Measurements from ENCODE around the gene ACAD10. TPM values are rescaled to one million over a fixed set of nuclear protein-coding genes. Genes with fewer than 3 reads are reported as not detected.

ACAD10 gene
- total and polyA plus RNA-seq, 4 donors, result 10.1 to 38.6 (median 17.5) TPM

- H3K27me3 ChIP-seq (ENCODE audit: control insufficient read depth in 3 of 3, insufficient read depth in 3 of 3, low read length in 2 of 3), result no peaks in the 10 kb centered on the region
- H3K9me3 ChIP-seq (ENCODE audit: control insufficient read depth in 4 of 4, insufficient read depth in 3 of 4, low read length in 3 of 4), result no peaks in the 10 kb centered on the region
- peak overlapping the region in 1 of 2 donors; percentile 95 for H3K27ac ChIP-seq (ENCODE audit: low read depth in 1 of 2, low read length in 1 of 2)
- TF ChIP-seq, protein P1, sequence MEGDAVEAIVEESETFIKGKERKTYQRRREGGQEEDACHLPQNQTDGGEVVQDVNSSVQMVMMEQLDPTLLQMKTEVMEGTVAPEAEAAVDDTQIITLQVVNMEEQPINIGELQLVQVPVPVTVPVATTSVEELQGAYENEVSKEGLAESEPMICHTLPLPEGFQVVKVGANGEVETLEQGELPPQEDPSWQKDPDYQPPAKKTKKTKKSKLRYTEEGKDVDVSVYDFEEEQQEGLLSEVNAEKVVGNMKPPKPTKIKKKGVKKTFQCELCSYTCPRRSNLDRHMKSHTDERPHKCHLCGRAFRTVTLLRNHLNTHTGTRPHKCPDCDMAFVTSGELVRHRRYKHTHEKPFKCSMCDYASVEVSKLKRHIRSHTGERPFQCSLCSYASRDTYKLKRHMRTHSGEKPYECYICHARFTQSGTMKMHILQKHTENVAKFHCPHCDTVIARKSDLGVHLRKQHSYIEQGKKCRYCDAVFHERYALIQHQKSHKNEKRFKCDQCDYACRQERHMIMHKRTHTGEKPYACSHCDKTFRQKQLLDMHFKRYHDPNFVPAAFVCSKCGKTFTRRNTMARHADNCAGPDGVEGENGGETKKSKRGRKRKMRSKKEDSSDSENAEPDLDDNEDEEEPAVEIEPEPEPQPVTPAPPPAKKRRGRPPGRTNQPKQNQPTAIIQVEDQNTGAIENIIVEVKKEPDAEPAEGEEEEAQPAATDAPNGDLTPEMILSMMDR (IDR thresholded peaks at IDR 0.05; ENCODE audit: control extremely low read depth, extremely low read depth), result no peak
- 74 to 84% methylated on average over 9 of the region's 9 CpGs for WGBS, 2 donors
- no peak for DNase-seq
- peak overlapping the region in 1 of 2 donors; percentile 61 for H3K9ac ChIP-seq (ENCODE audit: insufficient read depth in 1 of 2, low read length in 2 of 2)
- ATAC-seq (ENCODE audit: insufficient read depth, low FRiP score), result no peak
- H3K36me3 ChIP-seq (ENCODE audit: control insufficient read depth in 4 of 4, insufficient read depth in 4 of 4, low read length in 4 of 4), result peaks cover 0 to 2% (median 0%) of the 10 kb centered on the region in 4 donors
- peak overlapping the region; percentile 92 for H3K4me3 ChIP-seq
- H3K4me1 ChIP-seq (ENCODE audit: control insufficient read depth in 5 of 5, insufficient read depth in 5 of 5, low read length in 5 of 5), result peaks cover 2 to 24% (median 14%) of the 10 kb centered on the region in 5 donors
Observed at GRCh38 chr12:111768159-111768895, 82.5 kb downstream of the ACAD10 start.

DNA sequence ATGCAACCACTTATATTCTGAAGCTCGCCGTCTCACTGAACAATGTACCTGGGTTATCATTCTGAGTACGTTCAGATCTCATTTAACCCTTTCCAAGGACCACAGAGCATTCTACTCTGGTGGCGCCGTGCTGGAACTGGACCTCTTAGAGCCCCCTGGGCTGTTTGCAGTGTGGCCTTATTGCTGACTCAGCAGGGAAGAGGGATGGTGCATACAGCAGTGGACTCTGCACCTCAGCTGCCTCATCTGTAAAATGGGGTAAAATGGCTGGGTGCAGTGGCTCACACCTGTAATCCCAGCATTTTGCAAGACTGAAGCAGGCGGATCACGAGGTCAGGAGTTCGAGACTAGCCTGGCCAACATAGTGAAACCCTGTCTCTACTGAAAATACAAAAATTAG lies 83.7 kb downstream of the ACAD10 start:
- 76 to 86% methylated on average over 8 of the region's 8 CpGs for WGBS, 2 donors
- Histone ChIP-seq H3K4me3 (no peak overlapping the region), H3K27ac (ENCODE audit: low read depth in 1 of 2, low read length in 1 of 2) (no peak overlapping the region), H3K9ac (ENCODE audit: insufficient read depth in 1 of 2, low read length in 2 of 2) (no peak overlapping the region), H3K27me3 (ENCODE audit: control insufficient read depth in 3 of 3, insufficient read depth in 3 of 3, low read length in 2 of 3) (no peaks in the 10 kb centered on the region), H3K9me3 (ENCODE audit: control insufficient read depth in 4 of 4, insufficient read depth in 3 of 4, low read length in 3 of 4) (no peaks in the 10 kb centered on the region), H3K36me3 (ENCODE audit: control insufficient read depth in 4 of 4, insufficient read depth in 4 of 4, low read length in 4 of 4) (peaks cover 0 to 2% (median 0%) of the 10 kb centered on the region in 4 donors), H3K4me1 (ENCODE audit: control insufficient read depth in 5 of 5, insufficient read depth in 5 of 5, low read length in 5 of 5) (peaks cover 3 to 34% (median 27%) of the 10 kb centered on the region in 5 donors)
- no peak for ATAC-seq (ENCODE audit: insufficient read depth, low FRiP score)
- TF ChIP-seq, protein P1 (IDR thresholded peaks at IDR 0.05; ENCODE audit: control extremely low read depth, extremely low read depth), result no peak
- no peak for DNase-seq

DNA sequence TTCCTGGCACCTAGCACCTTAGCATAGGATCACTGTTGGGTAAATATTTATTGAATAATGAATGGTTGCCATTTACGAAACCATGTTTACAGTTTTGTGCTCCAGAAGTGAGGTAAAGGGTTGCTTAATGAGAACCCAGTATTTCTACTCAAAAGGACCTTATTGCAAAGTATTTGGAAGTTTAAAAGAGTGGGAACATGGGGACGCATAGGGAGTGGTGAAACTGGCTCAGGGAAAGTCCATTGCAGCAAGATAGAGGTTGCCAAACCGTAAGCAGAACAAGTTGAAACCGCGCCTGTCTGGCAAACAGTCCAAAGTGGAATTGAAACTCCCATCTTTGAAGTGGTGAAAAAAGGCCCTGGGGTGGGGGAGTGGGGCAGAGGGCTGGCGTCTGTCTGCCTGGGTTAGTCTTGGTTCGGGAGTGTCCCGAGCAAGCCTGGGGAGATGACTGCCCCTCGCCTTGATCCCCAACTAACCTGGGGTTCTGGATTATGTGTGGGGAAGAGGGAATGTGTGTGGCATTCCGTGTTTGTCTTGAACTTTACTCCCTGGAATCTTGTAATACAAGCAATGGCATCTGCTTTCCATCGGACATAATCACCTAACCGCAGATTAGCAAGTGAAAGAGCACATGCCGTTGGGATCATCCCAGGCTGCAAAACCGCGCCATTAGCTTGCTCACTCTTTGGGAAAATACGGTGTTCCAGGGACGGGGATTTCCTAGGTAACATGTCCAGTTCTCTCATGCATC lies 88.1 kb downstream of the ACAD10 start:
- peak overlapping the region in 1 of 2 donors; percentile 27 for H3K9ac ChIP-seq (ENCODE audit: insufficient read depth in 1 of 2, low read length in 2 of 2)
- H3K36me3 ChIP-seq (ENCODE audit: control insufficient read depth in 4 of 4, insufficient read depth in 4 of 4, low read length in 4 of 4), result peaks cover 0 to 8% (median 6%) of the 10 kb centered on the region in 4 donors
- TF ChIP-seq, protein P1 (IDR thresholded peaks at IDR 0.05; ENCODE audit: control extremely low read depth, extremely low read depth), result no peak
- DNase-seq (peak; percentile 48 to 83 (median 62)), ATAC-seq (ENCODE audit: insufficient read depth, low FRiP score) (peak; percentile 37)
- no peaks in the 10 kb centered on the region for H3K9me3 ChIP-seq (ENCODE audit: control insufficient read depth in 4 of 4, insufficient read depth in 3 of 4, low read length in 3 of 4)
- peaks cover 10 to 48% (median 35%) of the 10 kb centered on the region in 5 donors for H3K4me1 ChIP-seq (ENCODE audit: control insufficient read depth in 5 of 5, insufficient read depth in 5 of 5, low read length in 5 of 5)
- H3K4me3 ChIP-seq, result no peak overlapping the region
- H3K27me3 ChIP-seq (ENCODE audit: control insufficient read depth in 3 of 3, insufficient read depth in 3 of 3, low read length in 2 of 3), result no peaks in the 10 kb centered on the region
- H3K27ac ChIP-seq (ENCODE audit: low read depth in 1 of 2, low read length in 1 of 2), result peak overlapping the region; percentile 7 to 99
- 28 to 36% methylated on average over 17 of the region's 17 CpGs for WGBS, 2 donors

Data from lung (tissue), 12 donors.